Bronchial epithelial cell (primary cell): Measurements from ENCODE around the gene RCAN2. TPM values are rescaled to one million over a fixed set of nuclear protein-coding genes. Genes with fewer than 3 reads are reported as not detected.

Experiments
- DNase-seq: peaks from one replicate; pipeline ENCODE4 v3.0.0-alpha.2; 2010; ENCODE audit warnings: low read depth
- FAIRE-seq: peaks from 2 replicates; lab custom pipeline; 2011; peaks lifted over from hg19 to GRCh38; lab: Jason Lieb, UNC
- H3K27me3 ChIP-seq: 2 replicates; pipeline ENCODE4 v1.5.1; 2011; ENCODE audit warnings: low read length; ENCODE audit not compliant: control insufficient read depth, insufficient read depth
- H3K36me3 ChIP-seq: 2 replicates; pipeline ENCODE4 v1.5.1; 2011; ENCODE audit warnings: low read length; ENCODE audit not compliant: control insufficient read depth, insufficient read depth
- H3K4me3 ChIP-seq: 2 replicates; pipeline ENCODE4 v1.5.1; 2011; ENCODE audit warnings: mild to moderate bottlenecking, low read depth, low read length, control low read depth
- total RNA-seq: library from RNA; depleted of rRNA; stranded (reverse); fragments of >200 nt; gene quantifications from 2 replicates; pipeline ENCODE4 v1.2.1, GENCODE V29; 2014
- TF ChIP-seq, protein P1 (sequence below): IDR thresholded peaks from 2 replicates; pipeline ENCODE4 v1.5.1; 2011; ENCODE audit warnings: mild to moderate bottlenecking, moderate library complexity, low read length, control low read depth, inconsistent platforms; ENCODE audit not compliant: insufficient read depth, severe bottlenecking

Gene RCAN2
- total RNA-seq, 1 donor from 2014 or later: under 0.01 TPM

- TF ChIP-seq, protein P1, sequence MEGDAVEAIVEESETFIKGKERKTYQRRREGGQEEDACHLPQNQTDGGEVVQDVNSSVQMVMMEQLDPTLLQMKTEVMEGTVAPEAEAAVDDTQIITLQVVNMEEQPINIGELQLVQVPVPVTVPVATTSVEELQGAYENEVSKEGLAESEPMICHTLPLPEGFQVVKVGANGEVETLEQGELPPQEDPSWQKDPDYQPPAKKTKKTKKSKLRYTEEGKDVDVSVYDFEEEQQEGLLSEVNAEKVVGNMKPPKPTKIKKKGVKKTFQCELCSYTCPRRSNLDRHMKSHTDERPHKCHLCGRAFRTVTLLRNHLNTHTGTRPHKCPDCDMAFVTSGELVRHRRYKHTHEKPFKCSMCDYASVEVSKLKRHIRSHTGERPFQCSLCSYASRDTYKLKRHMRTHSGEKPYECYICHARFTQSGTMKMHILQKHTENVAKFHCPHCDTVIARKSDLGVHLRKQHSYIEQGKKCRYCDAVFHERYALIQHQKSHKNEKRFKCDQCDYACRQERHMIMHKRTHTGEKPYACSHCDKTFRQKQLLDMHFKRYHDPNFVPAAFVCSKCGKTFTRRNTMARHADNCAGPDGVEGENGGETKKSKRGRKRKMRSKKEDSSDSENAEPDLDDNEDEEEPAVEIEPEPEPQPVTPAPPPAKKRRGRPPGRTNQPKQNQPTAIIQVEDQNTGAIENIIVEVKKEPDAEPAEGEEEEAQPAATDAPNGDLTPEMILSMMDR: no peak
- no peaks in the 10 kb centered on the region for H3K36me3 ChIP-seq
- H3K27me3 ChIP-seq: no peaks in the 10 kb centered on the region
- H3K4me3 ChIP-seq: no peak overlapping the region
- no peak for DNase-seq
- FAIRE-seq: no peak
Observed at GRCh38 chr6:46437671-46438221, 53.5 kb downstream of the RCAN2 start.

DNA sequence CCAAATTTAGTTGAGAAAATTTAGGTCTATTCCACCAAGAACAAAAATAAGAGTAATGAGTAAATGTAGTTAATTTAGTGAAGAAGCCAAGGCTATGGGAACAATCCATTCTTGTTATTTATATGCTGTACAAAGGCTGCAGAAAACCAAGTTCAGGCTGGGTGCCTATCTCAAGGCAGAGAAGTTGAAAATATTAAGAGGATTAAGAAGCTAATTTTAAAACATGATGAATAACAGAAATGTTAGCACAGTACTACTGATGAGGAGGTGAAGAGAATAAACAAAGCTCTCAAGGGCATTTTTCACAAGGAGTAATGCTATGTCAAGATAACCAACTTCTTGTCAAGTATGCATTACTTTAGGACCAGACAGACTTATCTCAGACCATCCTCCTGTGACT is 68.6 kb downstream of the RCAN2 start:
- Histone ChIP-seq H3K27me3 (no peaks in the 10 kb centered on the region), H3K4me3 (no peak overlapping the region), H3K36me3 (no peaks in the 10 kb centered on the region)
- DNase-seq: no peak
- FAIRE-seq: peak; percentile 43
- TF ChIP-seq, protein P1: no peak

DNA sequence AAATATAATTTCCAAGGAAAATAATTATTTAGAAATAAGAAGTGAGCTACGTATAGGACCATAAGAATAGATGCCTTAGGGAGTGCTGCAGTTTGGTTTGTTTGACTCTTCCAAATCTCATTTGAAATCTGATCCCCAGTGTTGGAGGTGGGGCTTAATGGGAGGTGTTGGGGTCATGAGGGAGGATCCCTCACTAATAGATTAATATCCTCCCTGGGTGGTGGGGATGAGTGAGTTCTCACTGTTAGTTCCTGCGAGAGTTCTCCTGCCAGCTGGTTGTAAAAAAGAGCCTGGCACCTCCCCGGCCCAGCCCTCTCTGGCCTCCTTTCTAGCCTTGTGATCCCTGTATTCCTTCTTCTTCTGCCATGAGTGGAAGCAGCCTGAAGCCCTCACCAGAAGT is 69.3 kb downstream of the RCAN2 start:
- TF ChIP-seq, protein P1: no peak
- no peaks in the 10 kb centered on the region for H3K27me3 ChIP-seq
- FAIRE-seq: no peak

DNA sequence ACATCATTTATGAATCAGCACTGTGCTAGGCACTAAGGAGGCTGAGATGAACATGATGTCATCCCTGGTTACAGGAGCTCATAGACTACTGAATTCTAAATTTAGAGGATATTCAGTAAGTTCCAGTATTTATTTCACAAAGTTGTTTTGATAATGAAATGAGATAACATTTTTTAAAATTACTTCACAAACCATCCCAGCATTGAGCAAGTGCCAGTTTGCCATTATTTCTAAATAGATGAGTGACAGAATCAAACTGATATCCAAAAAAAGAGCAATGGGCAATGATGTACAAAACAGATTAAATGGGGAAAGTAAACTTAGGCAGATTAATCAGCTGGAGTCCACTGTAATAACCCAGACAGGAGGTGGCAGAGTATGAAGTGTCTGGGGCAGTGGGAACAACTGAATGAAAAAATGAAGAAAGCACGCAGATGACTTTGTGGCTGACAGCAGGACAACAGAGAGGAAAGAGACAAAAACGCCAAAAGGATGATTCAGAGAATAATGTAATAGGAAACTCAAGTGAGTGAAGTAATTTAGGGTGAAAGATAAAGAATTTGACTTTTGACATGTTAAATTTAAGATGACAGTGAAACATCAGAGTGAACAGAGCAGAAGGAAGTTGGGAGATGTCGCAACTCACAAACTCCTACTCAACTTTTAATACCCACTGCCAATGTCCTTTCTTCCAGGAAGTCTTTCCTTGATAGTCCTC is 70.2 kb downstream of the RCAN2 start:
- no peak for DNase-seq
- Histone ChIP-seq H3K27me3 (no peaks in the 10 kb centered on the region), H3K36me3 (no peaks in the 10 kb centered on the region), H3K4me3 (no peak overlapping the region)
- TF ChIP-seq, protein P1: no peak
- FAIRE-seq: no peak

More for the DNA sequence above, 69.3 kb downstream of the RCAN2 start:
- Histone ChIP-seq H3K4me3 (no peak overlapping the region), H3K36me3 (no peaks in the 10 kb centered on the region)
- no peak for DNase-seq

GRCh38 chr6:46419576-46420002 is 71.7 kb downstream of the RCAN2 start:
- H3K27me3 ChIP-seq: no peaks in the 10 kb centered on the region
- H3K36me3 ChIP-seq: no peaks in the 10 kb centered on the region
- H3K4me3 ChIP-seq: no peak overlapping the region
- TF ChIP-seq, protein P1: peak; percentile 47
- FAIRE-seq (no peak), DNase-seq (peak; percentile 61)
